Common myeloid progenitor, CD34-positive (primary cell): Measurements from ENCODE around the gene TOR1AIP2. TPM values are rescaled to one million over a fixed set of nuclear protein-coding genes. Genes with fewer than 3 reads are reported as not detected.

Source experiments
- CTCF ChIA-PET: fragments of 350-600 bp; sonication (Branson Sonifier 250); formaldehyde crosslinking; loops from one replicate; lab custom pipeline; 2021; ENCODE audit warnings: antibody characterized with exemption; lab: Charles Lee
- POLR2A ChIA-PET: fragments of 350-600 bp; sonication (Branson Sonifier 250); formaldehyde crosslinking; loops from one replicate; lab custom pipeline; 2021; ENCODE audit warnings: antibody characterized with exemption; lab: Charles Lee
- DNase-seq, 3 donors: peaks; one replicate each; pipeline versions ENCODE4 v3.0.0 to v3.0.0-alpha.2; 2013
- H3K27ac ChIP-seq, 2 experiments: 1 replicate in 1 of 2; 2 replicates in 1 of 2; pipeline ENCODE4 v1.7.0; 2013; ENCODE audit warnings: inconsistent platforms in 2 of 2, low read length in 2 of 2, mild to moderate bottlenecking in 2 of 2, low read depth in 1 of 2, moderate library complexity in 1 of 2; ENCODE audit not compliant: severe bottlenecking in 2 of 2, insufficient read depth in 1 of 2, poor library complexity in 1 of 2
- H3K27me3 ChIP-seq, 5 experiments: replicated peaks in 2 of 5; 1 replicate in 3 of 5; 2 replicates in 2 of 5; pipeline versions ENCODE4 v1.6.1 to v1.7.0; 2013; ENCODE audit warnings: low read length in 4 of 5, mild to moderate bottlenecking in 2 of 5, moderate library complexity in 2 of 5, inconsistent platforms in 1 of 5; ENCODE audit not compliant: insufficient read depth in 5 of 5, control insufficient read depth in 4 of 5
- H3K36me3 ChIP-seq, 4 experiments: 1 replicate in 2 of 4; 2 replicates in 2 of 4; pipeline versions ENCODE4 v1.6.1 to v1.7.0; 2013; ENCODE audit warnings: low read length in 3 of 4, control low read depth in 1 of 4, mild to moderate bottlenecking in 1 of 4; ENCODE audit not compliant: control insufficient read depth in 4 of 4, insufficient read depth in 4 of 4
- H3K4me1 ChIP-seq, 4 experiments: 1 replicate in 3 of 4; 2 replicates in 1 of 4; pipeline versions ENCODE4 v1.6.1 to v1.7.1; 2013; ENCODE audit warnings: low read length in 3 of 4, mild to moderate bottlenecking in 3 of 4, control low read depth in 1 of 4, inconsistent platforms in 1 of 4, moderate library complexity in 1 of 4; ENCODE audit not compliant: control insufficient read depth in 4 of 4, insufficient read depth in 4 of 4; ENCODE audit errors: control extremely low read depth in 1 of 4
- H3K4me3 ChIP-seq, 7 experiments: 1 replicate in 4 of 7; 2 replicates in 3 of 7; pipeline versions ENCODE4 v1.5.1 to v1.7.0; 2013; ENCODE audit warnings: mild to moderate bottlenecking in 7 of 7, low read length in 6 of 7, moderate library complexity in 6 of 7, inconsistent platforms in 2 of 7, low read depth in 2 of 7, control low read depth in 1 of 7; ENCODE audit not compliant: insufficient read depth in 4 of 7, control insufficient read depth in 1 of 7; ENCODE audit errors: extremely low read depth in 1 of 7
- H3K9me3 ChIP-seq, 5 experiments: 1 replicate in 4 of 5; 2 replicates in 1 of 5; pipeline versions ENCODE4 v1.6.1 to v1.7.1; 2013; ENCODE audit warnings: low read length in 4 of 5, mild to moderate bottlenecking in 2 of 5, inconsistent platforms in 1 of 5, low read depth in 1 of 5, moderate library complexity in 1 of 5; ENCODE audit not compliant: control insufficient read depth in 4 of 5, insufficient read depth in 2 of 5; ENCODE audit errors: control extremely low read depth in 1 of 5
- WGBS: methylation state at CpG from one replicate; pipeline ENCODE4 v1.1.5; 2013; ENCODE audit not compliant: insufficient coverage; 5-methylcytosine and 5-hydroxymethylcytosine counted together
- polyA plus RNA-seq: library from polyadenylated mRNA; unstranded; fragments of 120-200 nt; gene quantifications from one replicate; pipeline ENCODE4 v1.2.1, GENCODE V29; 2013

TOR1AIP2 gene
- polyA plus RNA-seq, result 40.6 TPM

GRCh38 chr1:179877586-179878265 lies at the start of gene TOR1AIP2:
Gene TOR1AIP2 (minus strand): TSS chr1:179877803. CDS start chr1:179852665, 25,138 bp downstream.
- H3K27ac ChIP-seq, result peak within 1 kb of the TSS; percentile 73 to 94
- peaks cover 0 to 15% (median 10%) of the 10 kb centered on the region in 4 experiments for H3K36me3 ChIP-seq
- 0% methylated on average over 28 of the region's 31 CpGs for WGBS
- no peaks in the 10 kb centered on the region for H3K27me3 ChIP-seq
- DNase-seq, result peak; percentile 85 to 94 (median 92)
- H3K9me3 ChIP-seq, result no peaks in the 10 kb centered on the region
- peak within 1 kb of the TSS; percentile 47 to 100 (median 89) for H3K4me3 ChIP-seq
- ChIA-PET POLR2A (interaction anchor here (1.5 kb wide), 1 partner anchor 11 kb away, joined by 3 read pairs; no protein-coding TSS in a partner anchor), CTCF (interaction anchor here (4.4 kb wide), 1 partner anchor 10 kb away, joined by 17 read pairs; no protein-coding TSS in a partner anchor)
- peaks cover 2 to 33% (median 29%) of the 10 kb centered on the region in 4 experiments for H3K4me1 ChIP-seq

GRCh38 chr1:179926850-179927205 lies 49.2 kb upstream of the TOR1AIP2 start:
- Histone ChIP-seq H3K27me3 (no peaks in the 10 kb centered on the region), H3K4me3 (no peak overlapping the region), H3K4me1 (peaks cover 0 to 6% (median 0%) of the 10 kb centered on the region in 4 experiments), H3K27ac (no peak overlapping the region), H3K36me3 (peaks cover 0 to 4% (median 0%) of the 10 kb centered on the region in 4 experiments), H3K9me3 (no peaks in the 10 kb centered on the region)
- 95% methylated on average over 2 of the region's 3 CpGs for WGBS
- DNase-seq, result no peak
- CTCF ChIA-PET, result interaction anchor here (1.4 kb wide), 1 partner anchor 16 kb away, joined by 3 read pairs; no protein-coding TSS in a partner anchor
- POLR2A ChIA-PET, result no interaction called here

- H3K27me3 ChIP-seq, result no peaks in the 10 kb centered on the region
- no peak overlapping the region for H3K4me3 ChIP-seq
- H3K4me1 ChIP-seq, result peaks cover 0 to 6% (median 0%) of the 10 kb centered on the region in 4 experiments
- WGBS, result no CpG with 5 or more reads among the region's 4 CpGs
- H3K36me3 ChIP-seq, result peaks cover 0 to 9% (median 3%) of the 10 kb centered on the region in 4 experiments
- POLR2A ChIA-PET, result no interaction called here
- no peak for DNase-seq
- H3K27ac ChIP-seq, result no peak overlapping the region
- CTCF ChIA-PET, result interaction anchor here (1.4 kb wide), 1 partner anchor 16 kb away, joined by 3 read pairs; no protein-coding TSS in a partner anchor
- H3K9me3 ChIP-seq, result no peaks in the 10 kb centered on the region
These were observed 48.6 kb upstream of the TOR1AIP2 start for GRCh38 chr1:179925922-179926849.

GRCh38 chr1:179925302-179925701 lies 47.7 kb upstream of the TOR1AIP2 start:
- WGBS, result 100% methylated on average over 2 of the region's 5 CpGs
- ChIA-PET POLR2A (interaction anchor here (0.6 kb wide), 1 partner anchor 10 kb away, joined by 3 read pairs; no protein-coding TSS in a partner anchor), CTCF (interaction anchor here (1.4 kb wide), 1 partner anchor 17 kb away, joined by 3 read pairs; no protein-coding TSS in a partner anchor)
- DNase-seq, result no peak
- Histone ChIP-seq H3K27ac (no peak overlapping the region), H3K4me1 (peaks cover 0 to 6% (median 0%) of the 10 kb centered on the region in 4 experiments), H3K4me3 (no peak overlapping the region), H3K27me3 (no peaks in the 10 kb centered on the region), H3K36me3 (peaks cover 0 to 9% (median 3%) of the 10 kb centered on the region in 4 experiments), H3K9me3 (no peaks in the 10 kb centered on the region)

- H3K9me3 ChIP-seq, result no peaks in the 10 kb centered on the region
- CTCF ChIA-PET, result no interaction called here
- no peak overlapping the region for H3K27ac ChIP-seq
- DNase-seq, result no peak
- POLR2A ChIA-PET, result interaction anchor here (0.6 to 1.0 kb wide), 2 partner anchors 8 to 42 kb away, joined by 3 read pairs; partner anchors contain the start of gene TOR1AIP1
- H3K4me1 ChIP-seq, result peaks cover 0 to 6% (median 0%) of the 10 kb centered on the region in 4 experiments
- H3K27me3 ChIP-seq, result no peaks in the 10 kb centered on the region
- no CpG with 5 or more reads among the region's 1 CpG for WGBS
- no peak overlapping the region for H3K4me3 ChIP-seq
- H3K36me3 ChIP-seq, result peaks cover 0 to 14% (median 7%) of the 10 kb centered on the region in 4 experiments
These were observed 46.7 kb upstream of the TOR1AIP2 start for GRCh38 chr1:179924268-179924667.

- Histone ChIP-seq H3K36me3 (peaks cover under 1 to 25% (median 15%) of the 10 kb centered on the region in 4 experiments), H3K4me3 (no peak overlapping the region), H3K9me3 (no peaks in the 10 kb centered on the region), H3K27ac (no peak overlapping the region), H3K4me1 (peaks cover 0 to 6% (median 0%) of the 10 kb centered on the region in 4 experiments), H3K27me3 (no peaks in the 10 kb centered on the region)
- ChIA-PET CTCF (interaction anchor here (0.9 to 1.5 kb wide), 3 partner anchors 13 to 28 kb away, joined by 3 to 4 read pairs (median 3); no protein-coding TSS in a partner anchor), POLR2A (no interaction called here)
- peak in 1 of 3 donors; percentile 9 for DNase-seq
These were observed 45.4 kb upstream of the TOR1AIP2 start for GRCh38 chr1:179923029-179923428.
